ENCODE results near the gene GIMAP8. TPM values are rescaled to one million over a fixed set of nuclear protein-coding genes. Genes with fewer than 3 reads are reported as not detected.

The GIMAP8 gene
- total RNA-seq, 1 experiment from 2014 or later: not detected

- Histone ChIP-seq H4K91ac (ENCODE audit: insufficient read length, low read depth, low read length) (no peak overlapping the region), H3K4me2 (ENCODE audit: insufficient read depth, insufficient read length, low read length) (no peak overlapping the region), H3K23ac (ENCODE audit: insufficient read length, low read depth, low read length) (no peak overlapping the region), H3K79me1 (ENCODE audit: insufficient read depth, low read depth, low read length, poor library complexity, severe bottlenecking) (no peaks in the 10 kb centered on the region), H4K8ac (replicated peaks; ENCODE audit: insufficient read length, low read depth, low read length) (no peak overlapping the region), H3K9ac (ENCODE audit: extremely low read depth, insufficient read length, low read length) (no peak overlapping the region), H3K9me3 (ENCODE audit: control insufficient read depth, low read depth, low read length) (no peaks in the 10 kb centered on the region), H3K56ac (ENCODE audit: insufficient read length, low read depth, low read length) (no peak overlapping the region), H3K79me2 (ENCODE audit: insufficient read depth, low read length) (no peaks in the 10 kb centered on the region), H4K5ac (ENCODE audit: insufficient read length, low read depth, low read length) (no peak overlapping the region), H2AFZ (ENCODE audit: low read length) (no peak overlapping the region), H3K4ac (ENCODE audit: low read depth, low read length) (no peak overlapping the region), H3K27ac (ENCODE audit: insufficient read length, low read depth, low read length) (no peak overlapping the region), H2BK5ac (ENCODE audit: insufficient read length, low read length) (no peak overlapping the region), H2BK20ac (ENCODE audit: low read depth, low read length, poor library complexity, severe bottlenecking) (no peak overlapping the region), H3K18ac (ENCODE audit: insufficient read length, low read depth, low read length) (no peak overlapping the region), H3K27me3 (ENCODE audit: insufficient read depth, low read length) (no peaks in the 10 kb centered on the region; the same call in 1 of the 2 replicates), H2AK5ac (ENCODE audit: insufficient read length, low read length) (no peak overlapping the region), H3T11ph (ENCODE audit: low read length) (no peak overlapping the region), H3K23me2 (ENCODE audit: insufficient read length, low read depth, low read length, poor library complexity, severe bottlenecking) (no peaks in the 10 kb centered on the region), H3K4me1 (ENCODE audit: insufficient read depth, low read length) (no peaks in the 10 kb centered on the region), H2BK12ac (ENCODE audit: insufficient read length, low read depth, low read length) (no peak overlapping the region), H4K20me1 (ENCODE audit: control insufficient read depth, insufficient read depth, insufficient read length) (no peaks in the 10 kb centered on the region), H2BK120ac (ENCODE audit: low read depth, low read length, poor library complexity, severe bottlenecking) (no peak overlapping the region), H2BK15ac (ENCODE audit: low read depth, low read length) (no peak overlapping the region), H3K14ac (ENCODE audit: insufficient read depth, low read length) (no peak overlapping the region)
- H3K27me3 Mint-ChIP-seq (ENCODE audit: low read depth): peaks cover 40% of the 10 kb centered on the region
- no CpG with 5 or more reads among the region's 1 CpG for WGBS (ENCODE audit: extremely low coverage, insufficient read length, low lambda C conversion rate)
- no peak overlapping the region for H3K4me3 Mint-ChIP-seq
- no peak for DNase-seq
- TF ChIP-seq CTCF (conservative IDR thresholded peaks at IDR 0.05): no peak
- H3K9me3 Mint-ChIP-seq: no peaks in the 10 kb centered on the region
- H3K4me1 Mint-ChIP-seq: peaks cover 9 to 10% of the 10 kb centered on the region in 2 experiments
- H3K36me3 Mint-ChIP-seq (ENCODE audit: insufficient read depth in 1 of 3, low read depth in 3 of 3): no peaks in the 10 kb centered on the region; a peak in 1 of 7 replicates
- H3K27ac Mint-ChIP-seq: no peak overlapping the region
Observed at GRCh38 chr7:150516956-150517745, 66.7 kb downstream of the GIMAP8 start.

Measured in H9 (cell line).